IPS-NIHi11 (cell line): ENCODE data around the gene FAM53C.
"Not testable (repeated sequence)": the region's sequence is repeated elsewhere in the genome, so short reads cannot be mapped to it uniquely, and the experiment has no call there.

Source experiments
- DNase-seq: peaks from one replicate; pipeline ENCODE4 v3.0.0; 2012; ENCODE audit warnings: mixed read lengths, low spot score

The FAM53C gene

DNA sequence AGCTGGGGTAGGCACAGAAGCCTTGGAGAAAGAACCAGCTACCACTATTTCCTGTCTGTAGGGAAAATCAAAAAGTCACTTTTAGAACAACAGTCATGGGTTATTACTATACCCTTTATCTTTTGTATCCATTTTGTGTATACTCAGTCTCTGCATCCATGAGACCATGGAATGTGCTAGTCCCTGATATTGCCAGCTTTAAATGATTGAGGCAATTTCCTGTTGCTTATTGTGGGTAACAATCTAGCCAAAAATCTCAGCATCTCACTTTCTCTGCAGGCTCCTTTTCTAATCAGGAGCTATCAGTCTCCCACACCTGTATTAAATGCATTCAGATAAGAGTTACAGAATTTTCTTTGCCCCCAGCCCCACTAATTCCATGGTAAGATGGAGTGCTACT lies 13.5 kb downstream of the FAM53C start:
- DNase-seq = no peak

DNA sequence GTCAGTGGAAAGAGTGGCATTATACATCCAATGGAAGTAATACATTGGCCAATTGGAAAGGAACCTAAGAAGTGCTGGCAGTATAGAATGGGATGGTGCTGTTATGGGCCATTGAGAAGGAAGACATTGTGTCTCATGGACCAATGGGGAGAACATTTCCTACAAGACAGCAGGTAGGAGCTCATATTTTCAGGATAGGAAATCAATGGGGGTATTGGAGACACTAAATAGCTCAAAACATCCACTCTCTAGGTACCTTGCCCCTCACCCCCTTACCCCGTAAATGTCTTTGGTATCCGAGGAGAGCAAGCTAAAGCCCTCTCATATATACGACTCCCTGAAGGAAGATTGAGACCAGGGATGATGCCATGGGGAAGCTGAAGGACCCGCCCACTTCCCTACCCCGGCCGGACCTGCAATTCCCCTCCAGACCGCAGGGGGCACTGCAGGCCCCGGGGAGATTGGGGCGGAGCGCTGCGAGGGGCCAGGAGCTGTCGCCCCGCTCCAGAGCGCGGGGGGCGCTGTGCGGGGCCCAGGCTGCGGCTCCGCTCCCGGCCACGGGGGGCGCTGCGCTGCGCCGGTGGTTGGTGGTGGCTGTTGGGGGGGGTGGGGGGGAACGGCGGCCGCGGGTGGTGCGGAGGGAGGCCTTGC lies 14.1 kb downstream of the FAM53C start, which contains the start of gene KDM3B:
Gene KDM3B, plus strand, starts transcription at position 615 of the 651 bp plus-strand sequence. CDS start 111 bp downstream, outside the sequence.
- peak; percentile 95 for DNase-seq

DNA sequence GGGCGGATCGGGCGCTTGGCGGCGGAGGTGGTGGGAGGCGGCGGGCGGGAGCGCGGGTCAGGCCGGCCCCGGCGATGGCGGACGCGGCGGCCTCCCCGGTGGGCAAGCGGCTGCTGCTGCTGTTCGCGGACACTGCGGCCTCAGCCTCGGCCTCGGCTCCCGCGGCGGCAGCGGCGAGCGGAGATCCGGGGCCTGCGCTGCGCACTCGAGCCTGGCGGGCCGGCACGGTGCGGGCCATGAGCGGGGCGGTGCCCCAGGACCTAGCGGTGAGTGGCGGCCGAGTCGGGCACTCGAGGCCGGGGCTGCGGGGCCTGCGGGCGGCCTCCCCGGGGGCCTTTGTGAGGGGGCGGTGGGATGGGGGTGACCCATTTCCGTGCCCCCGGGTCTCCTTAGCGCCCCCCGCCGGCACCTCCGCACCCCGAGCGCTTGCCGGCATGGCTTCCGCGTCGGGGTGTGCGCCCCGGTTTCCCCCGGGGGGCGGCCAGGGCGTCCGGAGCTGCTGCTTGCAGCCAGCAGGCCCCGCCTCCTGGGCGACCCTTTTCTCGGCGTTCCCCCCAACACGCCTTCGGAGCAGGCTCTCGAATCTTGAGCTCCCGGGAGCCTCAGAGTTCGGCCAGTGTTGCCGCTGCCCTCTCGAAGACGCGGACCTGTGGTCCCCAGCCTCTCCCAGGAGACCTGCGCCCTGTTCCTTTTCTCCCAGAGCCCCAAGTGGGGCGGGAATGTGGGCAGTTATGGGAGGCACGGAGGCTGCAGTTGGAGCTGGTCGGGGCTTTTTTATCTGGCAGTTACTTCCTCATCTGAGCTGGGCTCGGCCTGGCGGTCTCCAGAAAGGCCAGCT lies 14.9 kb downstream of the FAM53C start:
- DNase-seq = peak; percentile 58

DNA sequence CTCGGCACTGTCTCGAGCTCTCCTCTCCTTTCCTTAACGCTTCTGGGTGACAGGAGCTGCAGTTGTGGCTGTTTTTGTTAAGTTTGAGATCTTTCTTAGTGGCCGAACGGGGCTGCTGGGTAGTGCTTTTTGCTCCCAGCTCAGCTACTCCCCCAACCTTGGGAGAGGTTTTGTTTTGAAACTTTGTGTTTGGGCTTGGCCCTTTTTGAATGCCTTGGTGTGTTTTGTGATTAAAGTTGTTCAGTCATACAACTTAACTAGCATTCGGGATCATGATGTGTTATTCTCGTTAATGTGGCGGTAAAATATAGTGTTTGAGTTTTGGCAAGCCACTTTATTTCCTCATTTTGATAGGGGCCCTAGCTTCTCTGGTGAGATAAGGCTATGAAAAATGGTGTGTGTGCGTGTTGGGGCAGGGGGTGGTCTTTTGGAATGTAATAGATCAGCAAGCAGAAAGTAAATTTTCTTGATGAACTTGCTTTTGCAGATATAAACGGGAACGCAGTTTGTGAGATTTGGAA lies 15.6 kb downstream of the FAM53C start:
- DNase-seq = no peak

DNA sequence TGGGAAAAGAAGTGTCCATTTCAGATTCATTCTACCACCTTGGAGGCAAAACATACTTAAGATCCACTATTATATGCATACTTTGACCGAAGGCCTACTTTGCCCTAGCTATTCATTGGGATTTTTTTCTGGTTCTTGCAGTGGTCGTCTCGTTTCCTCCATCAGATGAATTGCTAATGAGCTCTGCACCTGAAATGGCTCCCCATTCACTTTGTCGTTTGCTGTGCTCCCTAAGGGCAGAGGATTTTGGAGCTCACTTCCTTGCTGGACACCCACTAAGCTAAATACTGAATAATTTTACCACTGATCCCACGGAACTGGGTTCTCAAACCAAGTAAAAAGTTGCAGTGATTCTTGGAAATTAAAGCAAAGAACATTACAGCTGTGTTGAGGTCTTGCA lies 16.3 kb downstream of the FAM53C start:
- DNase-seq = no peak

DNA sequence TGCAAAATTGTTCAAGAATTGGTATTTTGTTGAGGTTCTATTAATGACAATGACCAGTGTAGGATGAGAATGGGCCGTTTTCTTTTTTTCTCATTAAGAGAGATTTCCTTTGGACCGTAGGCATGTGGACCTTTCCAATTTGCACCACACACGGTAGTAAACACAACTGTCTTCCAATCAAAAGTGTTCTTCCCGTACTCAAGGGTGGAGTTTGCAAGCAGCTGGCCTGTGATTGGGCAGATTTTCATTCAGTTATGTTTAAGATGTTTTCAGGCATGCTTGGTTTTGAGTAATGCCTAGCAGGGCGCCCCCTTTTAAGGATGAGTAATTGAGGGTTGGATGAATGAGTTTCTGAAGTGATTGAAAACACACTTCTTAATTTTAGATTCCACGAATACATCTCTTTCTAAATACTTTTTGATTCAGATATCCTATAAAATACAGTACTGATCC lies 16.9 kb downstream of the FAM53C start:
- peak; percentile 80 for DNase-seq

DNA sequence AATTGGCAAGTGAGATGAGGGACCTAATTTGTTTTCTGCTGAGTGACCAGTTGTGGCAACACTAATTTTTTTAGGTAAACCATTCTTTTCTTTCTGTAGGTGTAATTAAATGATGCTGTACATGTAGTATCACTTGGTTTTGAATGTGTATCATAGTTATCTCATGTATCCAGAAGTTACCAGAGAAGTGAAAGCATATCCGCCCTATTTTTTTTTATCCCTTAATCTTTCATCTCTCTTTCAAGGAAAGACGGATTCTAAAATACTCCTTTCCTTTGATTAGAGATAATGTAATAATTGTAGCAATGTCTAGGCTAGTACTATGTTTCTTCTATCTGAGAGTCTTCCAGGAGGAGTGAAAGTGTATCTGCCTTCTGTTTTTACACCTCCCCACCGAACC lies 21.6 kb downstream of the FAM53C start:
- no peak for DNase-seq

DNA sequence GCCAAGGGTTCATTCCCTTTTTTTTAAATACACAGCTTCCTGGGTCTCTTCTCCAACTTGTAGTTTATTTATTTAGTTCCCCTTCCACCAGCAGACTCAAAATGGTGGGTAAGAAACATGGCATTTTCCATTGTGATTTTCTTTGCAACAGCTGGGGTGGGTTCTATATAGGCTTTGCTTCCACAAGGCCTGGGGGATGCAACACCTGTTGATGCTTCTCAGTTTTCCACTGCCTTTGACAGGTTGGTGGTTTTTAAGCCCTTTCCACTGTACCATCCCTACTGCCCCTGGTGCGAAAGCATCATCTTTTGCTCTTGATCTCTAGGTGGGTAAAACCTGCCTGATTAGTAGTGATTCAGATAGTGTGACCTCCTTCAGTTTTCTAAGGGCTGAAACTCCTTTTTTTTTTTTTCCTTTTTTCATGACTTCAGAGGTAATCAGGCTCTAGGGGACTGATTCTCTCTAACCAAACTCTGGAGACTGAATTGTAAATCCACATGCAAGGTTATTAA lies 22.9 kb downstream of the FAM53C start:
- DNase-seq = no peak

DNA sequence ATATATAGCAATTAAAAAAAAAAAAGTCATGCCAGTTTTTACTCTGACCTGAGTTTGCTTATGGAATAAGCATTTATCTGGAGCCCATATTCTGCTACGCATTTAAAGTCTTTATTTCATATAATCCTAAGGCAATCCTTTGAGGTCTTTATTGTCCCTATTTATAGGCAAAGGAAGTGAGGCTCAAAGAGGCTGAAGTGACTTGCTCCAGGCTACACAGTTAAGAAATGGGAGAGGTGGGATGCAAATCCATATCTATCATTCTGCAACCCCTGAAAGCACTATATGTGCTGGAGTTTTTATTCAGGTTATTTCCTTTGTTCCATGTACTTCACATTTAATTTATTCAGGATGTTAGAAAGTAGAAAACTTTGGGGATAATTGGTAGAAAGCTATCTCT lies 26.5 kb downstream of the FAM53C start:
- no peak for DNase-seq

DNA sequence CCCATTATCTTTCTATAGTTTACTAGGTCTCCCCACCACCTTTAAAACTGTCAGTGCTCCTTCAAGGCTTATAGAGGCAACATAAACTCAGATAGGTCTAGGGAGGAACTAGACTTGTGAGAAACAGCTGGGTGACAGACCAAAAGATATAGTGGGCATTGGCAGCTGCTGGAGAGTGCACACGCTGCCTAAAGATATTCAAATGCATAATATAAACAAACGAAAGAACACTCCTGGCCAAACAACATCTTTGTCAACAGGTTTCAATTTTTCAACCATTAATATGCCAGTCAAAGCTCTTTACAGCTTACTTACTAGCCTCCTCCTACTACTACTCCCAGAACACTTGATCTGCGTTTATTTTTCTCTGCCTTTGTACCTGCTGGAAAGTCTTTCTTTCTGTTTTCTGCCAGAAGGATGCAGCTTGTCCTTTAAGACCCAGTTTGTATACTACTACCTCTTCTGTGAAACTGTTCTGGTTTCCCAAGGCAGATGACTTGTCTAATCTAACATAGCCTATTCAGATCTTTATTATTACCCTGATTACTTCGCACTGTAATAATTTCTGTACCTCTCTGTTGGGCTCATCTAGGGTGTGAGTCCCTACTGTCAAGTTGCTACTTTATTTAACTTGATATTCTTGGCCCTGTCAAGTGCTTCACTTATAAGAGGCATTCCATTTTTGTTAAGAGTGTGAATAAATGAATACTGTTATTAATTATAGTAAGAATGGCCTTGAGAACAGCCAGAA lies 28.7 kb downstream of the FAM53C start:
- DNase-seq = no peak

DNA sequence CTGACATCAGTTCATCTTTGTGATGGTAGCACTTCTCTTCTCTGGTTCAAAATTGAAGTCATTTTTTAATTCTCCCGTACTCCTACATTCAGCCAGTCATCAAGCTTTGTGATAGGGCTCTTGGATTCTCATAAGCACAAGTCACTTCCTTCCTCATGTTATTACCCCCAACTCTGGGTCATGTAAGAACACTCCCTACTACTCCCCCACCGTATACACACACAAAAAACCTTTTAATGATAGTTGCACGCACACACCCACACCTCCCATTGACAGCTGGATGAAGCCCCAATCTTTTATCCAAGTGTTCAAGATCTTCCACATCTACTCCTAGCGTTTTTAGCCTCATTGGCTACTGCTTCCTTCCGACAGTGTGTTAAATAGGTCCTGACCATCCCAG lies 31.2 kb downstream of the FAM53C start:
- DNase-seq = no peak

DNA sequence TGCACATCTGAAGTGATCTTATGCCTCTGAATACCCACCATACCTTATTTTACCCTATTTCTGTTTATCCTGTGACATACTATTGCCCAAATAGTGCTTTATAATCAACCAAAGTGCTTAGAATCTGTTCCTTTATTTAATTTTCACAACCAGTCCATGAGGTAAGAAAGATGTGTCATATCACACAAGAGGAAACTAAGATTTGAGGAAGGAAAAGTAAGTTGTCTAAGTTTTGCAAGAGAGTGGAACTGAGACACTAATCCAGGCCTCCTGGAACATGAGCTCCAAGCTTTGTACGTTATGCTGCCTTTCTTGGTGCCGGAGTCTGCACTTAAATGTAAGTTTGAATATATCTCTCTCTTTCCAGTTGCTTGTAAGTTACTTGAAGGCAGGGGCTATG lies 31.6 kb downstream of the FAM53C start:
- DNase-seq = no peak

DNA sequence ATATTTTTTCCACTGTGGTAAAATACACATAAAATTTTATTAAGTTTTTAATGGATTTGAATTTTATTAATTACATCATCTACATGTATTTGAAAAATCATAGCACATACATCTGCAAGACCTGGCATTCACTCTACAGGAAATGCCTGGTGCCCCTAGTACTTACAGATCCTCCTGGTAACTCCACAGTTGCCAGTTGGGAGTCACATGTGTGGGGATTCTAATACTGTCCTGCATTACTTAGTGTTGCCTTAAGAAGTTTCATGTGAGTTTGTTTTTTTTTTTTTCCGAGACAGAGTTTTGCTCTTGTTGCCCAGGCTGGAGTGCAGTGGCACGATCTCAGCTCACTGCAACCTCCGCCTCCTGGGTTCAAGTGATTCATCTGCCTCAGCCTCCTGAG lies 32.5 kb downstream of the FAM53C start:
- no peak for DNase-seq

DNA sequence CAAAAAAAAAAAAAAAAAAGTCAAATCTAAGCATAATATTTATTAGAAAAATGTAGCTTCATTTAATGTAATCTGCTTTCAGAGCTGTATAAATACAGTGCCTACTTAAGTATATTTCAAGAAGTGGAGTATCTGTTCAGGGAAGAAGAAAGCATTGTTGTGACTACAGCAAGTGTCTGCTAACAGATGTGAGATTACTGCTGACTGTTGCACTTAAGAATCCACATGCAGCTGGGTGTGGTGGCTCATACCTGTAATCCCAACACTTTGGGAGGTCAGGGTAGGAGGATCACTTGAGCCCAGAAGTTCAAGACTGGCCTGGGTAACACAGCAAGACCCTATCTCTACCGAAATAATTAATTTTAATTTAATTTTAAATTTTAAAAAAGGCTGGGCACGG lies 33.4 kb downstream of the FAM53C start:
- no peak for DNase-seq

DNA sequence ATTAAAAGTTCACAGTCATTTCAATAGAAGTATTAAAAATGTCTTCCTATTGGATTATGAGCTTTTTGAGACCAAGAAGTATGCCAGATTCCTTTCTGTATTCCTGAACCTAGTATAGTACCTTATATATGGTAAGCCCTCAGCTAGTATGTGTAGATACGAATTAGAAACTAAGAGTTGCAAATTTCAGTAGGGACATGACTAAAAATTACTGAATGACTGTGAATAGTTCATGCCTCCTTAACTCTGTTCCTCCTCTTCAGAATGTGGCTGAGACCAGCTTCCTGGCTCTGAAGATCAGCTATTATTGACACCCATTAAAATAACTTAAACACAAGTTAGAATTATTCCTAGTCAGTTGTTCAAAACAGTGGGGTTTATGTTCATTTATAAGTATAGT lies 34.2 kb downstream of the FAM53C start:
- DNase-seq = no peak

DNA sequence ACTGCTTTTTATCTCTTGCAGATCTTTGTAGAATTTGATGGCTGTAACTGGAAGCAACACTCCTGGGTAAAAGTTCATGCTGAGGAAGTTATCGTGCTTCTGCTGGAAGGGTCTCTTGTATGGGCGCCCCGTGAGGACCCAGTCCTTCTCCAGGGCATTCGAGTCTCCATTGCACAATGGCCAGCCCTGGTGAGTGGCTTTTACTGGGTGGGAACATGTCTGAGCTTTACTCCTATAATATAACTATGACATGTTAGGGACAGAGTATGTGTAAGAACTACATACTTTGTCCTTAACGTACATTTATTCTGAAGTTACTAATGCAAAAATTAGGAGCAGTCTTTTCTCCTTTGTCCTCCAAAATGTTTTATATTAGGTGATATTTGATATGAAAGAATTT lies 34.6 kb downstream of the FAM53C start:
- DNase-seq = no peak

DNA sequence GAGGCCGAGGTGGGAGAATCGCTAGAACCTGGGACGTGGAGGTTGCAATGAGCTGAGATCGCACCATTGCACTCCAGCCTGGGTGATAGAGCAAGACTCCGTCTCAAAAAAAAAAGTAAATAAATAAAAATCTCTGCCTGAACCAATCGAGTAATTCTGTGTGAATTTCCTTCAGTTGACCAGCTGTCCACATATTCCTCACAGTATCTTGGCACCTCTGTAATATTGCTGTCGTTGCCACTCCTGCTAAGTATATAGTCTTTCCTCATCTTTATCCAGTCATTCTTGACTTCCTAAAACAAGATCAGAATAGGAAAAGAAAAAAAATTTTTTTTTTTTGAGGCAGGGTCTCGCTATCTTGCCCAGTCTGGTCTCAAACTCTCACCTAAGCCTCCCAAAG lies 44.3 kb downstream of the FAM53C start:
- no peak for DNase-seq

DNA sequence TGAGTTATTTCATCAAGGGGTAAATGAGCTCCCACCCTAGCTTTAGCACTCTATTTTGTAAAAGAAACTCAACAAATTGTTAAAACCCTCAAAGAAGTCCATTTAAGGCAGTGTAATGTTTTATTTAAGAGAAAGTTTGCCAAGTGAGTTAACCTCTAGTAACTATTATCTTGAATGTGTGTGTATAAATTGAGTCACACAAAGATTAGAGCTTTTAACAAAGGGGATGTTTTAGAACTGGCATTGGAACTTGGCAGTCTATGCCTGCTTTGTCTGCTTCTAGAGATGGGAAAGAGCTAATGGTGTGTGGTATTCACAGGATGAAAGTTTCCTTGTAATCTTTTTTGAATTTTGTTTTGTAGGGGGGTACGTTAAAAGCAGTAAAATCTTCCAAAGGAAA lies 47.6 kb downstream of the FAM53C start:
- DNase-seq = no peak

DNA sequence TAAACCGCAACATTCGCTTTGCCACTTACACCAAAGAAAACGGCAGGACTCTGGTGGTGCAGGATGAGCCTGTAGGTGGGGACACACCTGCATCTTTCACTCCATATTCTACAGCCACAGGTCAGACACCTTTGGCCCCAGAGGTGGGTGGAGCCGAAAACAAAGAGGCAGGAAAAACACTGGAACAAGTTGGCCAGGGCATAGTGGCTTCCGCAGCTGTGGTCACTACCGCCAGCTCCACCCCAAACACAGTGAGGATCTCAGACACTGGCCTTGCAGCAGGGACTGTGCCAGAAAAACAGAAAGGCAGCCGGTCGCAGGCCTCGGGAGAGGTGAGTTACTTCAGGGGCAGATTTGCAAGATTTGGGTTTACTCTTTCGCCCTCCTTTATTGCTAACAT lies 48.2 kb downstream of the FAM53C start:
- no peak for DNase-seq

DNA sequence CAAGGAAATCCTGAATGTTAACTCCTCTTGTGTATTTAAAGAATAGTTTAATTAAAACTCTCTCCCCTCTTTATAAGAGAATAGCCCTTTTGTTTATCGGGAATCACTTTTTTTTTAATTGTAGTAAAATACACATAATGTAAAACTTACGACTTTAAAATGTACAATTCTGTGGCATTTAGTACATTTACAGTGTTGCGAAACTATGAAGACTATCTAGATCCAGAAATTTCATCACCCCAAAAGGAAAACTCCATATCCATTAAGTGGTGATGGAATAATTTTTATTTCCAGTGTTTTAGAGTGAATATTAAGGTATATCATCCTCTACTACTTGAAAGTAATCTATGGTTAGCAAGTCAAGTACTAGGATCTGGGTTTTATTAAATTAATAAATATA lies 51.3 kb downstream of the FAM53C start:
- no peak for DNase-seq

DNA sequence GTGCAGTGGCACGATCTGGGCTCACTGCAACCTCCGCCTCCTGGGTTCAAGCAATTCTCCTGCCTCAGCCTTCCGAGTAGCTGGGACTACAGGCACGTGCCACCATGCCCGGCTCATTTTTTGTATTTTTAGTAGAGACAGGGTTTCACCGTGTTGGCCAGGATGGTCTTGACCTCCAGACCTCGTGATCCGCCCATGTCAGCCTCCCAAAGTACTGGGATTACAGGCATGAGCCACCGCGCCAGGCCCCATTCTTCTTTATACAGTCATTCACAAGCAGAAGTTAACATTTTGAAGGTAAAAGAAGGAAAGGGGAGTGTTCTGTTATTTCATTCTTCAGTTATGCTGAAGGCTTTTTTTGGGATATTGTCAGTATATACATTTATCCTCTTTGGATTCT lies 51.8 kb downstream of the FAM53C start:
- not testable (repeated sequence) for DNase-seq

DNA sequence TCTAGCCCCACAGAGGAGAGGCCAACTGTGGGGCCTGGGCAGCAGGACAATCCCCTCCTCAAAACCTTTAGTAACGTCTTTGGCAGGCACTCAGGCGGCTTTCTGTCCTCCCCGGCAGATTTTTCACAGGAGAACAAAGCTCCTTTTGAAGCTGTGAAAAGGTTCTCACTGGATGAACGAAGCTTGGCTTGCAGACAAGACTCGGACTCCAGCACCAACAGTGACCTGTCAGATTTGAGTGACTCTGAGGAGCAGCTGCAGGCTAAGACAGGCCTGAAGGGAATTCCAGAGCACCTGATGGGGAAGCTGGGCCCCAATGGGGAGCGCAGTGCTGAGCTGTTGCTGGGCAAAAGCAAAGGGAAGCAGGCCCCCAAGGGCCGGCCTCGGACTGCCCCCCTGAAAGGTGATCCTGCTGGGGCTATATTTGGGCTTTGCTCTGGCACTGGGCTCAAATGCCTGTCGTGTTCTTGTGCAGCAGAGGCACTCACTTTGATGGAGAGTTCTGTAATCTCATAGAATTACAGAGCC lies 53.9 kb downstream of the FAM53C start:
- DNase-seq = no peak
